ENCODE data around the gene NEK8.
"Not testable (repeated sequence)": the region's sequence is repeated elsewhere in the genome, so short reads cannot be mapped to it uniquely, and the experiment has no call there.

The NEK8 gene

DNA sequence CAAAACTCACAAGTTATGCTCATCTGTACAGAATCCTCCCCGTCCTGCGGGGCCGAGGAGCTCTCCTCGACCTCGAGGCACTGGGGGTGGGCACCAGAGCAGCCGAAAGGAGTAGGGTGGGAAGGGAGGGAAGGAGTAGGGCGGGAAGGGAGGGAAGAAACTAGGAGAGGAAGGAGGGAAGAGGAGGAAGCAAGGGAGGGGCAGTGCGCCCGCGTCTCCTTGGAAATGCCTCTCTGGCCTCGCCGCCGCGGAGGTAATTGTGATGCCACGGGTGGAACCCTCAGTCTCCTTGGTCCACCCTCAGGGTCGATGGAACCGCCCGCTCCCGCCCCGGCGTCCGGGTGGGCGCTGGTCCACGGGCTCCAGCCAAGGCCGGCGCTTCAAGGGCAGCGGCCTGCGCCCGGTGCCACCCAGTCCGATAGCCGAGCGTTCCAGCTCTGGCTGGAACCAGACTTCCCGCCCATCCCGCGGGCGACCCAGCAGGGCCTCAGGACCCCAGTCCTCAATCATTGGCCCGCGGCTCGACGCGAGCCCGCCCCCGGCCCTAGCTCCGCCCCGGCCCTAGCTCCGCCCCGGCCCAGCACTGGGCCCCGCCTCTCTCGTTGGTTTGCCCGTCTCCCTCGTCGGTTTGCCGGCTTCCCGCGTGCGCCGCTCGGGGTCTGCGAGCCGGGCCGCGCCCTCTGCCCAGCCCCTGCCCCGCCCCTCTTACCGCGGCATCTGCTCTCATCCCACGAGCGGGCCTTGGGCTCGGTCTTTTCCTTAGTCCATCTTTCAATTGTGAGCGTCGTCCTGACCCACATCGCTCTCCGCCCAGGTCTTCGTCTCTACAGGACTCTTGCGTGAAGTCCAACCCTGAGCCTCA lies 17.5 kb upstream of the NEK8 start:
- peak; percentile 72 to 88 (median 85) for DNase-seq

DNA sequence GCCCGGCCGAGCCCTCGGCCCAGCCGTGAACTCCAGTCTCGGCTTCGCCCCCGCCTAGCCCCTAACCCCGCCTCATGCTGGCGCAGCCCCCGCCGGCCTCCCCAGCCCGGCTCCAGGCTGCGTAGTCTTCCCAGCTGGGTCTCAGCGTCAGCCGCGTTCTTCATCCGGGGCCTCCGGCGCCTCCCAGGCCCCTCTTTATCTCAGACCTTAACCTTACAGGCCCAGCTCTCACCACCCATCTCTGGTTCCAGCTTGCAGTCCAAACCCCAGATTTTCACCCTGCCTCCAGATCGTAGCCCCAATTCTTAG lies 16.9 kb upstream of the NEK8 start, which contains the start of gene PROCA1:
PROCA1 (minus strand) TSS at position 166 of the 309 bp plus-strand sequence. CDS start 228 bp downstream, outside the sequence.
- peak in 3 of 6 experiments; percentile 54 to 76 (median 57) for DNase-seq

DNA sequence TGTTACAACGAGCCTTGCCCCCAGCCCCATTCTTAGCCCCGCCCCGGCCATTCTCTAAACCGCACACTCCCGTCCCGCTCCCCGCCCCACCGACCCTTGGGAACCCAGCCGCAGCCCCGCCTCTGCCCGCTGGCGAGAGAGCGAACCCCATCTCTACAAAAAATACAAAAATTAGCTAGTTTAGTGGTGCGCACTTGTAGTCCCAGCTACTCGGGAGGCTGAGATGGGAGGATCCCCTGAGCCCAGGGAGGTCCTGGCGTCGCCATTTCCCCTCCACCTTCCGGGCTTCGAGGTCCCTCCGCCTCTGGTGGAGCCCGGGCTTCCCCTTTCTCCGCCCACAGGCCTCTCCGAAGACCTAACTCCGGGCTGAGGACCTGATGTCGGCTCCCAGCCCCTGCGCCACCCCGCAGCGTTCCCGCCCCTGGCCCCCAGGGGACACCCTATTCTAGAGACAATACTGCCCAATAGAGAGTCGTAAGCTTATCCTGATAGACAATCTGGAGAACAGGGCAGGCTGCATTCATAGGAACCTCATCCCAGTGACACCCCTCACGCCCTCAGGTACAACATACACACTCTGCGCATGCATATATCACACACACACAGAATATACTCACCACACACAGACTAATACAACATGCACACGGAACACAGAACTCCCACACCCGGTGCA lies 16.4 kb upstream of the NEK8 start:
- peak in 5 of 6 experiments; percentile 28 to 62 (median 51) for DNase-seq

DNA sequence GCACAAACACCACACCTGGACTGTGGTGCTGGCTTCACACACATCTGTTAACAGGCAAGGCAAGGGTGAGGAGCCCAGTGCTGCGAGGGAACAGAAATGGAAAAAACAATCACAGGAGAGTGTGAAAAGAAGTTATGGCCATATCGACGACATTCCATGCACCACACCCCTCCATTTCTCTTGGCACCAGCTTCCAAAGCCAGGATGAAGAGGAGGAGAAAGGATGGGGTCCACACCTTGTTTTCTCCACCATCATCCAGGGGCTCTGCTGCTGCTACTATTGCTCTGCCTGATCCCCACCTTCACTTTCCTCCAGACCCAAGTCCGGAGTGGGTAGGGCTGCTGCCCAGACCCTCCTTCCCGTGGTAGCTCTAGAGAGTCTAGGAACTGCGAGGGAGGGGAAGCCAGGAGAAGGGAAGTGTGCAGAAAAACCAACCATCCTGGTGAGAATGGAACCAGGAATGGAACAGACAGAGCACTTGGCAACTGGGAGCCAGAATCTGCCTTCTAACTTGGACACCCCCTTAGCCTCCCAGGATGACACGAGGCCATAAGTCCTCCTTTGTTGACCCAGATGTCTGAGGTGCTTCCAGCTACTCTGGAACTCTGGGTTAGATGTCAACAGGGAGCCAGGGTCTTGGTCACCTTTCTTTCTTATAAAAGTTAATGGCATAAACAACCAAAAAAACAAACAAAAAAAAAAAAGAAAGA lies 15.7 kb upstream of the NEK8 start:
- no peak for DNase-seq

DNA sequence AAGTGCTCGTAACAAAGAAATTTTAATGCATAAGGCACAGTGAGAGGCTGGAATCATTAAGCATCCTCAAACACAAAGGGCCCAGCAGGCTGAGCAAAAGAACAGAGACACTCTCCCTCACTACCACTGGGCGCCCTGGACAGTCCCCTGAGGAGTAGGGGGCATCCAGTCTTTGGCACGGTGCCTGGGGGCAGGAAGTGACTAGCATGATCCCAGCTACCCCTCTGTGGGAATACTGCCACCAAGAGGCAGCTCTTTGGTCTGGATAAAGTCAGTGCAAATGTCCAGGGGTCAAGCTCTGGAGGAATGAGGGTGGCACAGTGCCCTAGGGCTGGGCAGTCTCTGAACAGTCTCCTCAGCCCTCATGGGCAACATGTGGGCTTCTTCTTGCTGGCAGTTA lies 14.3 kb upstream of the NEK8 start:
- DNase-seq, result no peak

DNA sequence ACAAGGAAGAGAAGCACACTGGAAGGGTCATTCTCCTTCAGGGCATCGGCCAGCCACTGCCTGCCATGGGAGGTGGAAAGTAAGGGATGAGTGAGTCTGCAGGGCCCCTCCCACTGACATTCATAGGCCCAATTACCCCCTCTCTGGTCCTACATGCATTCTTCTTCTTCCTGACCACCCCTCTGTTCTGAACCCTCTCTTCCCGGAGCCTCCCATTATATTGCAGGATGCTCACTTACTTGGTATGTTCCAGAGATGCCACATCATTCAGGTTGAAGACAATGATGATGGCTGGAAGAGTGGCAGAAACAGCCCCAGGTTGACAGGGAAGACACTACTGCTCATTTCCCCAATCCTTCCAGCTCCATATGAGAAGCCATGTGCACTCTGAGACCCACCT lies 13.4 kb upstream of the NEK8 start:
- no peak for DNase-seq

DNA sequence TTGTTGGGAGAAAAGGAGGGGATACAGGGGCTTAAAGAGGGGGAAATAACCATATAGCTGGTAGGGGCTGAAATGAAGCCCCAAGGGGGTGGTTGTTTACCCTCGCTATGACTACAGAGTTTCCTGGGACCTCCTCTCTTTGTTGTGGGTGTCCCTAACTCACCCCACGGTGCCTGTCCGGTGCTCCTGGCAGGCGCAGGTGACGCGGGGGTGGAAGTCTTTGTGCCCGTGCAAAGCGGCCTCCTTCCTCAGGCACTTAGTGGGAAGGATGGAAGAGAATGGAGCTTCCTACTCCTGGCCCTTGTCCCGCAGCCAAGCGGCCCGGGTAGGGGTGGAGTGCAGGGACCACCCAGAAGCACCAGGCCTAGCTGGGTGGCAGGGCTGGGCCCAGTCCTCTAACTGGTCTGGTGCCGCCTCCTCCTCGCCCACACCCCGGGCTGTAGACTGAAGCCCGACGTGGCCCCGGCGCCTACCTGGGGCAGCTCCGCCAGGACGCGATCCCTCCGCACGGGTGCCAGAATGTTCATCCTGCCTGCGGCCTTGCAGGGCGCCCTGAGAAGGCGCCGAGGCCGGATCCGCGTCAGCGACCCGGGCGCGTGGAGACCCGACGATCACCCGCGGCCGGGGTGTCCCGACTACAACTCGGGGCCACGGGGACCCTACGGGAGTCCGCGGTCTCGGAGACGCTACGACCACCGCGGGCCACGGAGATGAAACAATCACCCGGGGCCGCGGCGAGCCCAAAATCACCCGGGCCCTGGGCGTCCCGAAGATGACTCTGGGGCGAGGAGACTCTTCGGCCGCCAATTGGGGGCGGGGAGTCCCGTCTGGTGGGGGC lies 11.6 kb upstream of the NEK8 start:
- no peak for DNase-seq

DNA sequence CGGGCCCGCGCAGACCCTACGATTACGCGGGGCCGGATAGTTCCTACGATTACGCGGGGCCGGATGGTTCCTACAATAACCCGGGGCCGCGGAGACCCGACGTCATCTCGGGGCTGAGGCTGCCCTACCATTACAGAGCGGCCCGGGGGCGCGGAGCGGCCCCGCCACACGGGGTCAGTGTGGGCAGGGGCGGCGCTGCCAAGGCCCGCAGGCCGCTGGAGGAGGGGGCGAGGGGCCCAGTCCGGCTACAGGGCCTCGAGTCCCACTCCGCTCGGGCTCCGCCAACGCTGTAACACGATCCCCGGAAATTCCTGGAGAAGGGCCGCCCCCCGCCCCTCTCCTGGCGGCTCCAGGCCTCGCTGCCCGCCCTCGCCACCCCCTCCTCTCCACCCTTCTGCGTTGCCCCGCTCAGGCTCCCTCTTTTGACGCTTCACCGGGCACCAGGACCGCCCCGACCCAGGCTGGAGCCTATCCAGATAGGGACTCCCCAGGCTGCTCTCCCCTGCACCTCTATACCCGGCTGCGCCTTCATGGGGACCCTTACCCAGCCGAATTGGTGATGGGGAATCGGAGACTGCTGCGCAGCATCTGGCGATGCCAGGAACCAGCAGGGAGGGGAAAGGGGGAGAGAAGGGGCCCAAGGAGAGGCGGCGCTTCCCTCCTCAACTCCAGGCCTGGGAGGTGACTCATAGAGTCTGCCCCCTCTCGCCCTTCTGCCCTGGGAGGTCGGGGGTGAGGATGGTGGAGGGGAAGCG lies 10.8 kb upstream of the NEK8 start, which contains the start of gene RAB34:
RAB34 (minus strand) TSS at position 291 of the 755 bp plus-strand sequence. CDS start 602 bp downstream, outside the sequence.
- DNase-seq, result peak in 3 of 6 experiments; percentile 8 to 24 (median 20)

DNA sequence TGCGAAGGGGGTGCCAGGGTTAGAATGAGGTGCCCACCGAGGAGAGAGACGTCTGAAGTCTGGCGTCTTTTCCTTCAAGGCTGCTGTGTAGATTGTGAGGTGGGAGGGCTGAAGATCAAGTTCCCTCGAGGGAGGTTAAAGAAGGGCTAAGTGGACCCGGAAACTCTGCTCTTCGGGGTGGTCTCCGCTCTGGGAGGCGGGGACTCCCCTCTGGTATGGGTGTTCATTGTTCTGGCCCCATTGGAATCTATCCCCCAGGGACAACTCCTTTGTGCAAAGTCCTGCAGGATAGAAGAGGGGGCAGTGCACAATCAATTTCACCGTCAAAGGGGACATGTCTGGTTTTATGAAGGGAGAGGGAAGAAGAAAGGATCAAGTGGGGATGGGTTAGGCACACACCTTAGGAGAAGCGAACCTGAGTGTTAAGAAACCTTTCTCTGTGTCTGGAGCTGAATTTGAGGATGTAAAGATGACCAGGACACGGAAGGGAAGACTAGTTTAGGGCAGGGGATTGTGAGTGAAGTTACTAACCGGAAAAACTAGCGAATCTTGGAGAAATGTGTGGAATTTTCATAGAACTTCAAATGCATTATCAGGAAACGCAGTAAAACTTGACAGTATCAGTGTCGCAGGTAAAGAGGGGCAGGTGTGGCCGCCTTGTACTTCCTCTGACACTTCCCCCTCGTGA lies 10.1 kb upstream of the NEK8 start:
- DNase-seq, result no peak

DNA sequence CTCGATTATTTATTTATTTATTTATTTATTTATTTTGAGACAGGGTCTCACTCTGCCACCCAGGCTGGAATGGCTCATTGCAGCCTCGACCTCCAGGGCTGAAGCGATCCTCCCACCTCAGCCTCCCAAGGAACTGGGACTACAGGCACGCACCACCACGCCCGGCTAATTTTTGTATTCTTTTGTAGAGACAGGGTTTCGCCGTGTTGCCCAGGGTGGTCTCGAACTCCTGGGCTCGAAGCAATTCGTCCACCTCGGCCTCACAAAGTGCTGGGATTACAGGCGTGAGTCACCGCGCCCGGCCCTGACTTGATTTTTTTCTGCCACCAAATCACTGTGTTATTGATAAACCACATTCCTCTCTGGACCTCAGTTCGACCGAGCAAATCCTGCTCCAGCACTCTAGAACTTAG lies 9.6 kb upstream of the NEK8 start:
- DNase-seq, result no peak

DNA sequence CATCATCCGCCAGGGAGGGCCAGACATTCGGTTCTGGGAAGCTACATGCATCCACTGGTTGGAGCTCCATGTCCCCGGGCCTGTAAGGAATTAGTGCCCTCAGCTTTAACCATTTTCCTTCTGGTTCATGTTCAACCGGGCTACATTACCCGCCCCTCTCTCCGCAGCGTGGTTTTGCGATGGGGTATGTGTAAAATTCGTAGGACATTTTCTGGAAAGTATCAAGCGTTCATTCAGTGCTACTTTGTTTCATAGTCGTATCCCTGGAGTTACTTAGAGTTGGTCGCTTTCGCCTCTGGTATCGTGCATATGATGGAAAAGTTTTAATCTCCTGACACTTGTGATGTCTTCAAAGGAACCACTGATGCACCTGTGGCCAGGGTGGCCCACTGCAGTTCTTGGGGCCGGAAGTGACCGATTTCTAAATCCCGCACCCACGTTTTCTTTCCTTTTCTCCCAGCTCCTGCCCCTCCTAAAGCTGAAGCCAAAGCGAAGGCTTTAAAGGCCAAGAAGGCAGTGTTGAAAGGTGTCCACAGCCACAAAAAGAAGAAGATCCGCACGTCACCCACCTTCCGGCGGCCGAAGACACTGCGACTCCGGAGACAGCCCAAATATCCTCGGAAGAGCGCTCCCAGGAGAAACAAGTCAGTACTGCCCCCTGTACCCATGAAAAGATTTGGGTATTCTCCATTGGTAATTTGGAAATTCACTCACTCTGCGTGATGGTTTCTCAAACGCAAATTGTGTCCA lies 8.2 kb upstream of the NEK8 start:
- no peak for DNase-seq

DNA sequence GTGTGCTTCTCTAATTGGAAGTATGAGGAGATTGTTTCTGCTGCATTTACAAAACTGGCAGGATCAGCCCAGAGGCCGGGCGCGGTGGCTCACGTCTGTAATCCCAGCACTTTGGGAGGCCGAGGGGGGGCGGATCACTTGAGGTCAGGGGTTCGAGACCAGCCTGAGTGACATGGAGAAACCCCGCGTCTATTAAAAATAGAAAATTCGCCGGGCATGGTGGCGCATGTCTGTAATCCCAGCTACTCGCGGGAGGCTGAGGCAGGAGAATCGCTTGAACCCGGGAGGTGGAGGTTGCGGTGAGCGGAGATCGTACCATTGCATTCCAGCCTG lies 7.6 kb upstream of the NEK8 start:
- not testable (repeated sequence) for DNase-seq

DNA sequence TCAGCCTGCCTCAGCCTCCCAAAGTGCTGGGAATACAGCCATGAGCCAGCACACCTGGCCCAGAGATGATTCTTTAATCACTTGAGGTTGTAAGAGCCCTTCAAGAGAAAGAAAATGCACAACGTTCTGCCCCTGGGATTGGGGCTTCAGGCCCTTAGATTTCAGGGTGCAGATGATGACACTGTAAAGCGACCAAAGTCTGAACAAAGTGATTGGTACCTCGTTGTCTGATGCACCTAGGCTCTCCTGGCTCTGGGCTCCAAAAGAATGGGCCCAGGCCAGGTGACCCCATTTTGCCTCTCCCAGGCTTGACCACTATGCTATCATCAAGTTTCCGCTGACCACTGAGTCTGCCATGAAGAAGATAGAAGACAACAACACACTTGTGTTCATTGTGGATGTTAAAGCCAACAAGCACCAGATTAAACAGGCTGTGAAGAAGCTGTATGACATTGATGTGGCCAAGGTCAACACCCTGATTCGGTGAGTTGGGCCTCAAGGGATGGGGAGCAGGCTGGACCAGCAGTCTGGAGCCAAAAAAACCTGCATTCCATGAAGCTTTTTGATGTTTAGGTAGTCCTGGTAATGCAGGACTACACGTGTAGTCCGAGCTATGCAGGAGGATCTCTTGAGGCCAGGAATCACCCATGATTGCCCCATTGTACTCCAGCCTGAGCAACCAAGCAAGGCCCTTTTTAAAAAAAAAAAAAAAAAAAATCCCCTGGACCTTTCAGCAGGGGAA lies 6.0 kb upstream of the NEK8 start:
- DNase-seq, result no peak

DNA sequence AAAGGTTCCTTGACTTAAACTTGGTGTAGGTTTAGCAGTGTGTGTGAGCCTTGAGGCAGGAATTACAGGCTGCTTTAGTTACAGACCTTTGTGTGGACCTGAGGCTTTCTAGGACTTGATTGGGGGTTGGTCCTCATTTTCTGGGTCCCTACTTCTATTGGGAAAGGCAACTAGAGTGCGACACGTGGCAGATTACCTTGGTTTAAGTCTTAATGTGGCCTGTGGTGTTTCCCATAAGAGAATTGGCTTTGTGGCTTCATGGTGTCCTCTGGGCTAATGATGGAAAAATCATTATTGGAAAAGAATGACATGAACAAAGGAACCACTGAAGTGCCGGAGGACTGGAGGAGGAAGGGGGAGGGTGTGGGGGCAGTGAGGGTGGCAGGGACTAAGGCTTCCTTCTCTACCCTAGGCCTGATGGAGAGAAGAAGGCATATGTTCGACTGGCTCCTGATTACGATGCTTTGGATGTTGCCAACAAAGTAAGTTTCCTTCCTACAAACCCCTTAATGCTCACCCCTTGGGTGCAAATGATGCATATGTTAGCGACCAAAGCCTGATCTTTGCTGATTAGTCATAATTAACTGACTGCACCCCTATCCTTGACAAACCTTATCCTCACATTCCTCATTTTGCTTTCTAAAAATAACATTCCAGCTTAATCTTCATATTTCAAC lies 5.3 kb upstream of the NEK8 start:
- DNase-seq, result no peak

DNA sequence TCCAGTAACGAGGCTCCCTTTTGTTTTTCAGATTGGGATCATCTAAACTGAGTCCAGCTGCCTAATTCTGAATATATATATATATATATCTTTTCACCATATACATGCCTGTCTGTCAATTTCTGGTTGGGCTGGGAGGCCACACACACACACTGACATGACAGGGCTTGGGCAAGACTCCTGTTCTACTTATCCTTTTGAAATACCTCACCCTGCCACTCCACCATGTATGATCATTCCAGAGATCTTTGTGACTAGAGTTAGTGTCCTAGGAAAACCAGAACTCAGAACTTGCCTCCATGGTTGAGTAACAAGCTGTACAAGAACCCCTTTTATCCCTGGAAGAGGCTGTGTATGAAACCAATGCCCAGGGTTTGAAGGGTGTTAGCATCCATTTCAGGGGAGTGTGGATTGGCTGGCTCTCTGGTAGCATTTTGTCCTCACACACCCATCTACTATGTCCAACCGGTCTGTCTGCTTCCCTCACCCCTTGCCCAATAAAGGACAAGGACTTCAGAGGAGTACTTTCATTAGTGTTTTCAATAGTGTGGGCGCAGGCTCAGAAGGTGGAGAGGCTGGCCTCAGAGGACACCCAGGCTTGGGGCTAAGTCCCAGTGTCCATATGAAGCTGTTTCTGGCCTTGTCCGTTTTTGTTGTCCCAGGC lies 4.6 kb upstream of the NEK8 start:
- not testable (repeated sequence) for DNase-seq

DNA sequence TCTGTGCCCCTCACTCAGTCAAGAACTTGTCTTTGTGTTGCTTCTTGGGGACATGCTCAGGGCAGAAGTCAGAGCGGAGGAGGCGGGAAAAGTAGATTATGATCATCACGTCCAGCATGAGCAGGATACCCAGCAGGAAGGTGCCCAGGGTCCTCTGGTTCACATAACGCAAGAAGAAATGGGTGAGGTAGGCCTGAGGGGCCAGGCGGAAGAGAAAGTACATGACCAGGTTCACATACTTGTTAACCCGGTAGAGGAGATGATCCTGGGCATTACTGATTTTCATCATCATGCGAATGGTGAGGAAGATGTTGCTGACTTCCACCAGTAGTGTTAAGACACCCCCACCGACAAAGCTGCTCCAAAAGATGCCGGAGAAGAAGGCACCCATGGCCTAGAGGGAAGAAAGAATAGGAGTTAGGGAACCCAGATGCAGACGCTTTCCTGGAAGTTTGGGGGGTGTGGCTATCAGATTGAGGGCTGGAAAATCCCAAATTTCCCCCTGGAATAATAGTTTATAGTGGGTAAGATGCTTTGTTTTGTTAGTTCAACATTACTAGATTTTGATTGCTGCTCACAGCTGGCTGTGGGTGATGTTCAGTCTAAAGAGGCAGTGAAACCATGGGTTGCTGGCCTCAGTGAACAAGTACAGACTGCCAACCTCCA lies 4.0 kb upstream of the NEK8 start:
- peak in 2 of 6 experiments; percentile 8 to 46 for DNase-seq

DNA sequence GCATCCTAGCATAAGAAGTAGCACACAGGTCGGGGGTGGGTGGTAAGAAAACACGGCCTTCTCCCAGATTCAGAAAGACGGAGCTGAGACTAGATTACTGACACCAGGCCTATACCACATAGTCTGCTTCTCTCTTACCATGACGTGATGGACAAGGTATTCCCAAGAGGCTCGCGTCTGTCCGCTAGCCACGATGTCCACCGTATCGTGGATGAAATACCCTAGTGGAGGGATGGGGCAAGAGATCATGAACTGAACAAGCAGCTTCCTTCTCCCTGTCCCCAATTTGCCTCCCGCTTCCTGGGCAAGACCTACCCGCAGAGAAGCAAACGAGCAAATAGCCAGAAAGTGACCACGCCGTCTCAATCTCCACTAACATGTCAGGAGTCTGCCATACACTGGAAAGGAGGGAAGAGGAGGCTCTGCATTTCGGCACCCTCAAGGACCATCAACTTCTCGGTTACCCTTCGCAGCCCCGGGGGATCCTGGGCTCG lies 3.4 kb upstream of the NEK8 start:
- peak in 1 of 6 experiments; percentile 23 for DNase-seq
